HL-60 (cell line): ENCODE results near the gene SYNJ1.

Source experiments
- POLR2AphosphoS5 ChIP-seq: IDR thresholded peaks from 2 replicates; pipeline ENCODE4 v1.6.1; 2012; ENCODE audit warnings: low read depth
- TF ChIP-seq, protein P1 (sequence below): IDR thresholded peaks from one replicate; pipeline ENCODE4 v1.5.1; 2011; ENCODE audit warnings: low read length, control low read depth, inconsistent platforms; ENCODE audit not compliant: insufficient read depth

DNA sequence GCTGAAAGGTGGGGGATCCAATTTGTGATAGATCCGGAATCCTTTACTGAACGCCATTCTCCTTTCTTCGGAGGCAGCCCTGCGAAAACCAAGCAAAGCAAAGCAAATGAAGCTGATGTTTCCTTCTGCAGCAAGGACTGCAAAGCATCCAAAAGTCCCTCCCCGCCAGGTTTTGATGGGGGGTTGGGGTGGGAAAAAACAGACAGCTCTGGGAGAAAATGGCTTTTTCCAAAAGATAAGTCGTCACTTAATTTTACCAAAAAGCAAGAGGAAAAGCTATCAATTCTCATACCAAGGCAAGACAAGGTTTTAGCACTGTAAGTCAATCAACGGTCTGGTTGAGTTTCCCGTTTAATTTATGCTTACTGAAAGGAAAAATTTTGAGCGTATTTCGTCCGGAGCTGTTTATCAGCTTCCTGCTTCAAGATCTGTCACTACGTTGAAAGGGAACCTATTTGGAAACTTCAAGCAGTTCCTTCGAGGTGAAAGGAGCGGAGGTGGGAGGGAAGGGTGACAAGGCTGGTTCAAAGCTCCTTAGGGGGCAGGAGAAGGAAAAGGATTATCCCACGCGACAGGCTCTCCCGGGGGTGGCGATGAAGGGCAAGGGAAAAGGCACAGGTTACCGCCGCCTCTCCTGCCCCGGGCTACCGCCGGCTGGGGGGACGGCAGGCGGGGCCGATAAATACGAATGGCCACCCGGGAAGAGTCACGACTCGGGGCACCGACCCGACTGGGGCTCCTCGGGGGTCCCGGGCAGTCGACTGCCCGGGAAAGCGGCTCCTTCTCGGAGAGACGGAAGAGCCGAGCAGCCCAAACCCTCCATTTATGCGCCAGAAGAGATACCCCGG lies 750 bp downstream of the SYNJ1 start:
- TF ChIP-seq, protein P1, sequence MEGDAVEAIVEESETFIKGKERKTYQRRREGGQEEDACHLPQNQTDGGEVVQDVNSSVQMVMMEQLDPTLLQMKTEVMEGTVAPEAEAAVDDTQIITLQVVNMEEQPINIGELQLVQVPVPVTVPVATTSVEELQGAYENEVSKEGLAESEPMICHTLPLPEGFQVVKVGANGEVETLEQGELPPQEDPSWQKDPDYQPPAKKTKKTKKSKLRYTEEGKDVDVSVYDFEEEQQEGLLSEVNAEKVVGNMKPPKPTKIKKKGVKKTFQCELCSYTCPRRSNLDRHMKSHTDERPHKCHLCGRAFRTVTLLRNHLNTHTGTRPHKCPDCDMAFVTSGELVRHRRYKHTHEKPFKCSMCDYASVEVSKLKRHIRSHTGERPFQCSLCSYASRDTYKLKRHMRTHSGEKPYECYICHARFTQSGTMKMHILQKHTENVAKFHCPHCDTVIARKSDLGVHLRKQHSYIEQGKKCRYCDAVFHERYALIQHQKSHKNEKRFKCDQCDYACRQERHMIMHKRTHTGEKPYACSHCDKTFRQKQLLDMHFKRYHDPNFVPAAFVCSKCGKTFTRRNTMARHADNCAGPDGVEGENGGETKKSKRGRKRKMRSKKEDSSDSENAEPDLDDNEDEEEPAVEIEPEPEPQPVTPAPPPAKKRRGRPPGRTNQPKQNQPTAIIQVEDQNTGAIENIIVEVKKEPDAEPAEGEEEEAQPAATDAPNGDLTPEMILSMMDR, result no peak
- TF ChIP-seq POLR2AphosphoS5, result no peak
